GM12878 (cell line): Measurements from ENCODE around the gene FTH1. TPM values are rescaled to one million over a fixed set of nuclear protein-coding genes. Genes with fewer than 3 reads are reported as not detected.

Experiments used
- ATAC-seq: fragments of 200-7000 bp; cut with Tn5 transposase; 3 replicates; pipeline ENCODE4 v1.9.1; 2020; ENCODE audit warnings: mild to moderate bottlenecking, moderate library complexity
- BruUV-seq: library from RNA; stranded (reverse); fragments of 400-500 nt; replicated peaks from 2 replicates; lab custom pipeline; 2021; lab: Mats Ljungman, UMichigan
- CTCF ChIA-PET: fragments of 300-600 bp; sonication (Branson Sonifier 250); formaldehyde crosslinking; extraction: SDS; loops from one replicate; lab custom pipeline; 2021; ENCODE audit warnings: inconsistent platforms; lab: Yijun Ruan, JAX
- POLR2A ChIA-PET: fragments of 350-600 bp; formaldehyde crosslinking; extraction: SDS; loops from one replicate; lab custom pipeline; 2021; ENCODE audit warnings: inconsistent platforms; lab: Charles Lee
- RAD21 ChIA-PET: fragments of 300-600 bp; sonication (Branson Sonifier 250); formaldehyde crosslinking; loops from one replicate; lab custom pipeline; 2023; ENCODE audit warnings: antibody characterized with exemption; ENCODE audit not compliant: unreplicated experiment; lab: Charles Lee
- SMC1A ChIA-PET: fragments of 300-600 bp; sonication (Branson Sonifier 250); formaldehyde crosslinking; loops from one replicate; lab custom pipeline; 2023; ENCODE audit not compliant: unreplicated experiment, uncharacterized antibody; lab: Charles Lee
- DNase-seq: peaks from one replicate; pipeline ENCODE4 v3.0.0-alpha.2; 2011; ENCODE audit warnings: low read depth, low spot score
- FAIRE-seq: peaks from 3 replicates; lab custom pipeline; 2011; peaks lifted over from hg19 to GRCh38; lab: Jason Lieb, UNC
- H2AFZ ChIP-seq: 2 replicates; pipeline ENCODE4 v1.6.0; 2011; ENCODE audit warnings: low read depth, low read length, control low read depth; ENCODE audit not compliant: control insufficient read depth
- H3K27ac ChIP-seq: 2 replicates; pipeline ENCODE4 v1.5.1; 2011; ENCODE audit warnings: control low read depth; ENCODE audit not compliant: control insufficient read depth, insufficient read depth
- H3K27me3 ChIP-seq, 2 experiments: replicated peaks in 1 of 2; 2 replicates each; pipeline versions ENCODE4 v1.6.0 to v1.6.1; 2011; ENCODE audit warnings: low read length in 1 of 2; ENCODE audit not compliant: control insufficient read depth in 2 of 2, insufficient read depth in 2 of 2
- H3K36me3 ChIP-seq, 2 experiments: 2 replicates each; pipeline ENCODE4 v1.5.1; 2011; ENCODE audit warnings: low read length in 1 of 2; ENCODE audit not compliant: control insufficient read depth in 2 of 2, insufficient read depth in 2 of 2
- H3K4me1 ChIP-seq: 2 replicates; pipeline ENCODE4 v1.6.1; 2011; ENCODE audit warnings: mild to moderate bottlenecking, low read length, moderate library complexity, mixed read lengths; ENCODE audit not compliant: control insufficient read depth, insufficient read depth
- H3K4me2 ChIP-seq: 2 replicates; pipeline ENCODE4 v1.6.0; 2011; ENCODE audit warnings: control low read depth; ENCODE audit not compliant: control insufficient read depth, insufficient read depth
- H3K4me3 ChIP-seq: fragments of 200-600 bp; sonication (generic); 2 replicates; pipeline ENCODE4 v1.5.1; 2016
- H3K79me2 ChIP-seq: 2 replicates; pipeline ENCODE4 v1.6.0; 2011; ENCODE audit warnings: low read length; ENCODE audit not compliant: control insufficient read depth, insufficient read depth
- H3K9ac ChIP-seq: 2 replicates; pipeline ENCODE4 v1.8.0; 2011; ENCODE audit warnings: low read length, control low read depth, mixed read lengths; ENCODE audit not compliant: control insufficient read depth, insufficient read depth
- H3K9me3 ChIP-seq: replicated peaks from 3 replicates; pipeline ENCODE4 v1.5.1; 2011; ENCODE audit warnings: mild to moderate bottlenecking, low read length; ENCODE audit not compliant: control insufficient read depth, insufficient read depth
- H4K20me1 ChIP-seq: 2 replicates; pipeline ENCODE4 v1.6.0; 2011; ENCODE audit not compliant: control insufficient read depth, insufficient read depth
- ASH2L ChIP-seq: fragments of 300-600, 200-600 bp; sonication (generic); IDR thresholded peaks from 2 replicates; pipeline ENCODE4 v1.6.1; 2017; ENCODE audit warnings: low read depth, mild to moderate bottlenecking, borderline replicate concordance
- KDM1A ChIP-seq: fragments of 200-600 bp; sonication (generic); IDR thresholded peaks from 2 replicates; pipeline ENCODE4 v1.6.1; 2016; ENCODE audit warnings: borderline replicate concordance
- MEF2B ChIP-seq: fragments of 450-650 bp; IDR thresholded peaks from 2 replicates; pipeline ENCODE4 v1.6.1; 2018; ENCODE audit warnings: mild to moderate bottlenecking, moderate library complexity; ENCODE audit not compliant: partially characterized antibody, poor library complexity, severe bottlenecking
- MTA3 ChIP-seq: IDR thresholded peaks from 2 replicates; pipeline ENCODE4 v1.6.1; 2012; ENCODE audit warnings: low read length, inconsistent platforms, borderline replicate concordance
- NFIC ChIP-seq: IDR thresholded peaks from 2 replicates; pipeline ENCODE4 v1.6.1; 2012; ENCODE audit warnings: low read depth, mild to moderate bottlenecking, inconsistent platforms, low read length, moderate library complexity
- SRF ChIP-seq, 2 experiments: IDR thresholded peaks; 2 replicates each; pipeline ENCODE4 v1.6.1; 2011; ENCODE audit warnings: low read depth in 2 of 2, low read length in 2 of 2, mild to moderate bottlenecking in 1 of 2, moderate library complexity in 1 of 2
- STAT1 ChIP-seq: fragments of 450-650 bp; conservative IDR thresholded peaks from 2 replicates; pipeline ENCODE4 v1.6.1; 2014; ENCODE audit warnings: antibody characterized with exemption, mild to moderate bottlenecking
- STAT3 ChIP-seq: IDR thresholded peaks from 2 replicates; pipeline ENCODE4 v1.6.1; 2011; ENCODE audit warnings: low read depth, low read length, improper control_type of control experiment
- TBL1XR1 ChIP-seq: IDR thresholded peaks from 2 replicates; pipeline ENCODE4 v1.6.1; 2012; ENCODE audit warnings: low read depth, low read length, improper control_type of control experiment
- ZBTB11 ChIP-seq: fragments of 450-650 bp; formaldehyde crosslinking; IDR thresholded peaks from 2 replicates; pipeline ENCODE4 v1.5.0; 2022; ENCODE audit warnings: mild to moderate bottlenecking, missing genetic modification characterization
- WGBS: methylation state at CpG from one replicate; pipeline ENCODE4 v1.1.6; 2016; ENCODE audit warnings: low lambda C conversion rate; ENCODE audit not compliant: insufficient replicate concordance, insufficient coverage; ENCODE audit errors: missing lambda C conversion rate; 5-methylcytosine and 5-hydroxymethylcytosine counted together
- in situ Hi-C: fragments of 300-500 bp; cut with MboI; formaldehyde crosslinking; loops from 9 replicates; pipeline ENCODE4 v1.14.3; 2018; ENCODE audit warnings: mixed read lengths
- intact Hi-C: fragments of 100-400 bp; cut with micrococcal nuclease; formaldehyde crosslinking; loops from one replicate; pipeline ENCODE4 v1.14.2; 2022; ENCODE audit not compliant: unreplicated experiment
- polyA plus RNA-seq, 11 experiments: library from polyadenylated mRNA; depleted of rRNA in 4 of 11; unstranded in 6 of 11; stranded (reverse) in 5 of 11; fragments of >200 nt; fragmentation: Nextera tagmentation in 4 of 11; fragmentation: Illumina TruSeq in 1 of 11; extraction: Ambion mirVana in 4 of 11; extraction: Trizol in 1 of 11; gene quantifications; 1 replicate in 1 of 11; 2 replicates in 10 of 11; pipeline versions ENCODE4 v1.2.1 to v1.2.3, GENCODE V29; 2011 to 2016; ENCODE audit warnings: inconsistent platforms in 2 of 11, missing spikeins in 2 of 11, low read depth in 1 of 11
- total RNA-seq, 4 experiments: library from RNA; depleted of rRNA in 3 of 4; stranded (reverse); fragments of >200 nt in 3 of 4; fragmentation: Illumina TruSeq in 1 of 4; extraction: Trizol in 1 of 4; gene quantifications; 2 replicates each; pipeline versions ENCODE4 v1.2.1 to v1.2.3, GENCODE V29; 2013 to 2021

Gene FTH1
- total and polyA plus RNA-seq, 10 of the 15 experiments (the other 5 are each of a cell fraction or from before 2014, with no cell fraction given): 289 to 4,154 (median 960) TPM

- 71% methylated on average over 3 of the region's 3 CpGs for WGBS
- in situ Hi-C loops: no loop called here
- no peak overlapping the region for H3K9ac ChIP-seq
- no peaks in the 10 kb centered on the region for H3K4me1 ChIP-seq
- ChIA-PET RAD21 (interaction anchor here (1.2 kb wide), 1 partner anchor 141 kb away, joined by 3 read pairs; no protein-coding TSS in a partner anchor), POLR2A (no interaction called here), CTCF (interaction anchor here (1.2 to 2.2 kb wide), 2 partner anchors 9 to 27 kb away, joined by 3 to 8 read pairs; no protein-coding TSS in a partner anchor), SMC1A (interaction anchor here (0.6 kb wide), 1 partner anchor 125 kb away, joined by 3 read pairs; no protein-coding TSS in a partner anchor)
- H3K4me3 ChIP-seq: no peak overlapping the region
- H2AFZ ChIP-seq: no peak overlapping the region
- H3K27ac ChIP-seq: no peak overlapping the region
- no peaks in the 10 kb centered on the region for H3K79me2 ChIP-seq
- H3K4me2 ChIP-seq: no peak overlapping the region
- no peaks in the 10 kb centered on the region for H3K9me3 ChIP-seq
- TF ChIP-seq SRF (IDR thresholded peaks at IDR 0.05; ENCODE audit: low read depth in 2 of 2, low read length in 2 of 2): no peak
- no peak for TF ChIP-seq KDM1A
- TF ChIP-seq MTA3: no peak
- no peaks in the 10 kb centered on the region; the same call in 1 of the 2 replicates for H4K20me1 ChIP-seq
- H3K36me3 ChIP-seq: no peaks in the 10 kb centered on the region
- ATAC-seq (no peak), FAIRE-seq (no peak), DNase-seq (no peak)
- intact Hi-C loops: no loop called here
- BruUV-seq: no TSS peak
- H3K27me3 ChIP-seq: no peaks in the 10 kb centered on the region; a peak in 2 of 4 replicates
Measured at GRCh38 chr11:61926235-61926634, 41.2 kb downstream of the FTH1 start.

GRCh38 chr11:61925736-61926135, 41.7 kb downstream of the FTH1 start:
- POLR2A ChIA-PET: no interaction called here
- Histone ChIP-seq H3K27ac (no peak overlapping the region), H3K9ac (no peak overlapping the region), H3K9me3 (no peaks in the 10 kb centered on the region), H3K27me3 (no peaks in the 10 kb centered on the region; a peak in 1 of 4 replicates), H4K20me1 (no peaks in the 10 kb centered on the region; the same call in 1 of the 2 replicates), H3K79me2 (no peaks in the 10 kb centered on the region), H3K4me2 (no peak overlapping the region), H2AFZ (no peak overlapping the region), H3K4me1 (no peaks in the 10 kb centered on the region), H3K4me3 (no peak overlapping the region), H3K36me3 (no peaks in the 10 kb centered on the region)
- RAD21 ChIA-PET: interaction anchor here (1.2 kb wide), 1 partner anchor 142 kb away, joined by 3 read pairs; no protein-coding TSS in a partner anchor
- 50% methylated on average over 2 of the region's 2 CpGs for WGBS
- SMC1A ChIA-PET: no interaction called here
- no TSS peak for BruUV-seq
- no peak for ATAC-seq
- CTCF ChIA-PET: interaction anchor here (1.2 to 2.2 kb wide), 3 partner anchors 9 to 156 kb away, joined by 3 to 8 read pairs (median 6); no protein-coding TSS in a partner anchor
- no peak for FAIRE-seq
- intact Hi-C loops (no loop called here), in situ Hi-C loops (no loop called here)
- no peak for DNase-seq
- no peak for TF ChIP-seq NFIC
- no peak for TF ChIP-seq STAT1
- TF ChIP-seq ASH2L: no peak
- TF ChIP-seq ZBTB11 (CRISPR knock-in tag): no peak
- TF ChIP-seq STAT3: no peak
- no peak for TF ChIP-seq MEF2B
- TF ChIP-seq TBL1XR1: no peak
